ENCODE data around the gene PRDM16.

Gene PRDM16

GRCh38 chr1:3373700-3374405, 304.9 kb downstream of the PRDM16 start:
- no peak for DNase-seq (ENCODE audit: low read depth)

DNA sequence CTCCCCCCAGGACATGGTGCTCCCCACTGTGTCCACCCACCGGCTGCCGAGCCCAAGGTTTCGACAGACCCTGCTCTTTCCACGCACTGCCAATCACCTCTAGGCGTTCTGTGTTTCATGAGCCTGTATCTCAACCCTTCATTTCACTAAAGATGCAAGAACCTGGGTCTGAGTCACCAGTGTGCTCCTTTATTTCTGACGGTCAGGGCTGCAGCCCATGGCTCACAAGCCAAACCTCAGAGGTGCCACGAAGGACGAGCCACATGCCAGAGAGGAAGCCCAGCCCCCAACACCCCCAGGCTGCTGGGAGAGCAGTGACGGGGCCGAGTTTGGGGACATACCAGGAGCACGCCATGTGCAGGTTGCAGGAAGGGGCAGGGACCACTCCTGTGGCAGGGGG, 306.2 kb downstream of the PRDM16 start:
- DNase-seq (ENCODE audit: low read depth), result no peak

- no peak for DNase-seq (ENCODE audit: low read depth)
Measured at GRCh38 chr1:3377166-3377565, 308.2 kb downstream of the PRDM16 start.

DNA sequence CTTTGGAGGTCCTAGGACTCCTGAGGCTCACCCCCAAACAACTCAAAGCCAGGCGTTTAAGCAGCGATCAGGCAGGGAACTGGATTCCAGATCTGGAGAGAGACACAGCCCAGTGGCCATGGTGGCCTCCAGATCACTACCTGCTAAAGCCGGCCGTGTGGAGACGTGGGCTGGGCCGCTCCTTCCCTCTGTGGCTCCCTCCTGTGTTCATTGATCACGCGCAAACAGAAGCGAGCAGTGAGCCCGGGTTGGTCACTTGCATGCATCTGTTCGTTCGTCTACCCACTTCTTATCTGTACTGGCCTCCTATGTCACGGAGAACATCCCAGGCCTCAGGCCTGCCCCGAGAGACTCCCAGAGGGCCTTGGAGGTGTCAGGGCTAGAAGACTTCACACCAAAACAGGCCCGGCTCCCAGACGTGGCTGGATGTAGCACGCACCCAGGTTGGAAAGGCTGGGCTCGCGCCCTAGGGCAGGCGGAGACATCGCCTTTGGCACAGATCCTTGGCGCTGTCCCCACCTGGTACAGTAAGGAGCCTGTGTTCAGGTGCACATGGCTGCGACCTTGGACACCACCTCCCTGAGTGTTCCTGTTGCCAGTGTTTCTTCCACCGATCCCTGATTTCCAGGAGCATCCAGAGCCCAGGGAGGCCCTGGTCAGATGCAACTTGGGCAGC, 308.7 kb downstream of the PRDM16 start:
- no peak for DNase-seq (ENCODE audit: low read depth)

DNA sequence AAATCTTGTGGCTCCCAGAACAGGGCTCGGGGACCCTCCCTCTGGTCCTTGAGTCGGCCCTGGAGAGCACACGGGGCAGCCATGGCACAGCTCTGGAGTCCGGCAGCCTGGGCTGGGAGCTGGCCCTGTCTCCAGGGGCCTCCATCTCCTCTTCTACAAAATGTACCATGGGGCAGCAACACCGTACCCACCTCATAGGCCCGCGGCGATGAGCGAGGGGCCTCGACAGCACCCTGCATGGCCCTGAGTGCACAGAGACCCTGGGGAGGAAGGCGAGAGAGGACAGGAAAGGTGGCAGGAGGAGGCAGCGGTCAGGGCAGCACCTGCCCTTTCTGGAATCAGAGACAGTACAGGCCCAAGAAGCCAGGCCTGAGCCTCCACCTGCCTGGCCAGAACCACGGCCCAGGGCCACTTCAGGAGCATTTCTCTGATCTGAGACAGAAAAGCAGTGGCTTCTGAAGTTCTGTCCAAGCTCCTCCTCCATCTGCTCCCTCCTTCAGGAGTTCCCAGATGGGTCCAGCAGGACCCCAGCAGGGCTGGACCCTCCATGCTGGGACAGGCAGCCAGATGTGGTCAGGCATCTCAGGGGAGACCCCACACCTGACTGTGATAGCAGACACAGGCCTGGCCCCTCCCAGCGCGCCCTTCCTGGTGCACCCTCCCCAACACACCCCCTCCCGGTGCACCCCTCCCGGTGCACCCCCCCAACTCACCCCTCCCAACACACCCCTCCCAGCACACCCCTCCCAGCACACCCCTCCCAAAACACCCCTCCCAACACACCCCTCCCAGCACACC, 309.6 kb downstream of the PRDM16 start:
- DNase-seq (ENCODE audit: low read depth), result no peak

DNA sequence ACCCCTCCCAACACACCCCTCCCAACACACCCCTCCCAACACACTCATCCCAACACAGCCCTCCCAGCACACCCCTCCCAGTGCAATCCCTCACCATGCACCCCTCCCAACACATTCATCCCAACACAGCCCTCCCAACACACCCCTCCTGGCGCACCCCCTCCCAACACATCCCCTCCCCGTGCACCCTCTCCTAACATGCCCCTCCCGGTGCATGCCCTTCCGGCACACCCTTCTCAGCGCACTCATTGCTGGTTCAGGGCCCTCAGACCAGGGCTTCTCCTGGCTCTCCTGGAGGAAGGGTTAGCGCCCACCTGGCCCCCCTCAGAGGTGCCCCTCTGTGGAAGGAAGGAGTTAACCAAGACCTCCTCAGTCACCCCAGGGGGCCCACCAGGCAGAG, 310.9 kb downstream of the PRDM16 start:
- DNase-seq (ENCODE audit: low read depth), result no peak

DNA sequence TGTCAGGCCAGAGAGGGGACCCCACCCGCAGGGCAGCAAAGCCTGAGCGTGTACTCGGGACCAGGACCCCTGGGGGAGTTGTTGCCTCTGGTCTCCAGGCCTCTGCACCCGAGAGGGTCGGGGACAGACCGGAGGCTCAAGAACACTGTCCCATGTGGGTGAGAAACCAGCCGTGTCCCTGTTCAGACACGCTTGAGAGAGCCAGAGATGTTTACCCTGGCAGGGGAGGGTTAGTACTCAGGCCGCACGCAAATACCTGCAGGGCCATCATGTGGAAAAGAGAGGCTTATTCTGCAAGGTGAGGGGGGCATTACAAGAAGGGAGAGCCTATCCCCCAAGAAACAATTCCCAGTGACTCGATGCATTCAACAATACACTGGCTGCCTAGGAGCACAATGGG, 311.5 kb downstream of the PRDM16 start:
- no peak for DNase-seq (ENCODE audit: low read depth)

DNA sequence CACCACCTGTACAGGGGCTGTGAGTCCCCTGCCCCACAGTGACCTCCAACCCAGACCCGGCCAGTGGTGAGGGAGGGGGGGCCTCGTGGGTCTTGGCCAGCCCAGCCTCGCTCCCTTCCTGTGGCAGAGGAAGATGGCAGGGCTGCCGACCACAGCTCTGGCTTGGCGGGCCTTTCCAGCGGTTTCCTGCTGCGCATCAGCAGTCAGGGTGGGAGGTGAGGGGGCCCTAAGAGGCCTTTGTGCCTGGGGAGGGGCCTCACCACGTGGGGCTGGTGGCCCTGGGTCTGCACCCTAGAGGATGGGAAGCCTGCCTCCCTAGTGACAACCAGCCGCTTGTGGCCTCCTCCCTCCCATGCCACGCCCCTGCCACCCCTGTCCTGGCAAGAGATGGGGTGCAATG, 312.9 kb downstream of the PRDM16 start:
- no peak for DNase-seq (ENCODE audit: low read depth)

- DNase-seq (ENCODE audit: low read depth), result no peak
Measured at GRCh38 chr1:3382326-3383057, 313.5 kb downstream of the PRDM16 start.

DNA sequence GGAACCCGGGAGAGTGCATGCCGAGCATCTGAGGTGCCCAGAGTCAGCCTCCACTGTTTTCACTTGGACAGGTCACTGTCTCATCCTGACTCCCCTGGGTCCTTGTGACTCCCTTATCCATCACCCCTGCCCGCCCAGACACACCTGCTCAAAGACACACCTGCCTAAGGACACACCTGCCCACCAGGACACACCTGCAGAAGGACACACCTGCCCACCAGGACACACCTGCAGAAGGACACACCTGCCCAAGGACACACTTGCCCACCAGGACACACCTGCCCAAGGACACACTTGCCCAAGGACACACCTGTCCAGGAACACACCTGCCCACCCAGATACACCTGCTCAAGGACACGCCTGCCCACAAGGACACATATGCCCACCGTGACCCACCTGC, 314.7 kb downstream of the PRDM16 start:
- no peak for DNase-seq (ENCODE audit: low read depth)

DNA sequence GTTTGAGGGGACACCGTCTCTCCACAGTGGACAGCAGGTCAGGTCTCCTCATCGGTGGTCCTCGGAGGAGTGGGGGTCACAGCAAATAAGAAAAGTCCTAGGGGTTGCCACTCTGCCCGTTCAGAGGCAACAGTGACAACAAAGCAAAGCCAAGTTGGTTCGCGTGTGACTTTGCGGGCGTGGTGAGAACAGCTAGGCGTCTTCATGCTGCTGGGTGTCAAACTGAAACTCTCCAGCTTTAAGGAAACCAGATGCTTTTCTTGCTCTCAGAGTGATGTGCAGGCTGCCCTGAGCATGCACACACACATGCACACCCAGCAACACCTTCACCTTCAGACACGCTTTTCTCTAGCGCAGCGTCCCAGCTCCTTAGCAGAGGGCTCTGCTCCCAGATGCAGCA, 315.4 kb downstream of the PRDM16 start:
- no peak for DNase-seq (ENCODE audit: low read depth)

GRCh38 chr1:3386205-3387002, 317.4 kb downstream of the PRDM16 start:
- no peak for DNase-seq (ENCODE audit: low read depth)

DNA sequence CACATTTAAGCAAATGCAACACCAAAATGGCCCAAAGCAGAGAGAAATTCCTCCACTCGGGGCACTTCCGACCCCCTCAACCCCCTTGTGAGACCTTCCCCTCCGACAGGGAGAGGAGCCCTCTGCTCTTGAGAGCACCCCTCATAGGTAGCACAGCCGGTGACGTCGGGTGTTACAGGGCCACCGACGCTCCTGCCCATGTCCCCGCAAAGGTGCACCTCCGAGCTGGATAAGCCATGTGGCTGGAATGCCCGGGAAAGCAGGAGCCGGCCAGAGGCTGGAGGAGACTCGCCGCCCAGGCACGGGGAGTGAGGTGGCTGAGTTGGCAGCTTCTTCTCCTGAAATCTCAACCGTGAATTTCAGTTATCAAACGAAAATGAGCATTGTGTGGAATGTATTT, 318.4 kb downstream of the PRDM16 start:
- DNase-seq (ENCODE audit: low read depth), result no peak

- no peak for DNase-seq (ENCODE audit: low read depth)
Measured at GRCh38 chr1:3389093-3389833, 320.3 kb downstream of the PRDM16 start.

DNA sequence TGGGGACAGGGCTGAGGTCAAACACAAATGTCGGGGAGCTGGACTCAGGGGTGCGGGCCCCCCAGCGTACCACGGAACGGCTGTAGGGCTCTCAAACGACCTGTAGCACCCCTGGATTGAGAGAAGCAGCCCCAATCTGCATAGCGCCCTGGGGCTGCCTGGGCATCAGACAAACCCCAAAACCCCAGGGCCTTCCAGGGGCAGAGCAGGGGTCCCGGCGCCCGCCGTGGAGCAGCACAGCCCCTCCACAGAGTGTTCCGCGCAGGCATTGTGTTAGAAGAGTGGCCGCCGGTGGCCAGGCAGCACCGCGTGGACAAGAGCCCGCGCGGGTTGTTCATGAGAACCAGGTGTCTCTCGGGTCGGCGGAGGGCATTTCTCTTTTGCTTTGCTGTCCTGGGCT, 321.3 kb downstream of the PRDM16 start:
- DNase-seq (ENCODE audit: low read depth), result no peak

GRCh38 chr1:3391711-3392110, 322.7 kb downstream of the PRDM16 start:
- no peak for DNase-seq (ENCODE audit: low read depth)

DNA sequence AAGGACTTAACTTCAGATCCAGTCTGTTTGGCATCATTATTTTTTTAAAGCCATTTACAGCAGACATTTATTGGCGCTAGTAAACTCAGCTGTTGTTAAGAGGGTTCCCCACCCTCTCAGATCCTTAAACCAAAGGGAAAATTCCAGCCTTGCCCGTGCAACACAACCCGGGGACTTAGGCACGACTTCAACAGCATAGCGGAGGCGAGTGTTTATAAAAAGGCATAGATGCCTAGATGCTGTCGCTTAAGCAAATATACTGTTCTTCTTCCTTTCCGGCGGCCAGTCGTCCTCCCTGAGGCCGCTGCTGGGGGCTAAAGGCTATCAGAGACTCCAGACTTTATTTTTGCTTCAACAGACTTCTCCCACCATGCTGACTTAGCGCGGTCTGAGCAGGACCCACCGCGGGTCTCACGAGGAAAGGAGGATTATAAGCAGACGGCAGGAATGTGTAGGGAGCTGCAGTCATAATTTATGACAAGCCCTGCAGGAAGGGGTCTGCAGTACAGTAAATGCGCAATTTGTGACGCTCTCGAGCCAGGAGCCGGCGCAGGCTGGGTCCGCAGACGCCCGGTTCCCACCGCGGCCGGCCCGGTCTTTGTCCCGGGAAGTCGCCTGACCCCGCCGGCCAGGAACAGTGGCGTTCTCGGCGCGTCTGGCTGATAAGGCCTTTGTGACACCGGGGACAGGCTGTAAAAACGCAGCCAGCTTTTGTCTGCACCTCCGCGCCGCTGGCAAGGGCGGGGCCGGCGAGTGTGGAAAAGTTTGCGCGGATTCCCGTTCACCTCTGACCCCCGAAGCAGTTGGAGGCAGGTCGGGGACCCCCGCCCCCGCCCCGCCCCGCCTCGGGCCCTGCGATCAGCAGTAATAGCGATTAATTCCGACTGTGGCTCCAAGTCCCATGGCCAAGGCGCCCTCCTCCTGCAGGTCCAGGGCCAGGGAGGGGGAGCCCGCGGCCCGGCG, 324.3 kb downstream of the PRDM16 start:
- DNase-seq (ENCODE audit: low read depth), result no peak

GRCh38 chr1:3393987-3394920, 325.3 kb downstream of the PRDM16 start:
- no peak for DNase-seq (ENCODE audit: low read depth)

GRCh38 chr1:3396411-3396810, 327.4 kb downstream of the PRDM16 start:
- DNase-seq (ENCODE audit: low read depth), result no peak
